Measurements from ENCODE around the gene CD55.

Gene CD55

DNA sequence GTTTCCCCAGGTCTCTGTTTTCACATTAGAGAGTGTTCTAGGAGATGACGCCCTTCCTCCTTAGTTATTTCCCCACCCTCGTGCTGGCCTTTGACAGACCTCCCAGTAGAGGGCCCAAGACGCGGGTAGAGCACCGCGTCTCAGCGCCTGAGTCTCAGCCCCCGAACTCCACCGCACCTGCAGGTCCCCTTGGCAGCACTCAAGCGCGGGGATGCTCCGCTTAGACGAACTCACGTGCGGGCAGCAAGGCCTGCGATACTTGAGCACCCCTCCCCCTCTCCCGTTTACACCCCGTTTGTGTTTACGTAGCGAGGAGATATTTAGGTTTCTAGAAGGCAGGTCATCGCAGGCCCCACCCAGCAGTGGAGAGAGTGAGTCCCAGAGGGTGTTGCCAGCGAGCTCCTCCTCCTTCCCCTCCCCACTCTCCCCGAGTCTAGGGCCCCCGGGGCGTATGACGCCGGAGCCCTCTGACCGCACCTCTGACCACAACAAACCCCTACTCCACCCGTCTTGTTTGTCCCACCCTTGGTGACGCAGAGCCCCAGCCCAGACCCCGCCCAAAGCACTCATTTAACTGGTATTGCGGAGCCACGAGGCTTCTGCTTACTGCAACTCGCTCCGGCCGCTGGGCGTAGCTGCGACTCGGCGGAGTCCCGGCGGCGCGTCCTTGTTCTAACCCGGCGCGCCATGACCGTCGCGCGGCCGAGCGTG lies at the start of gene CD55:
Gene CD55 (plus strand): TSS at position 600 of the 711 bp plus-strand sequence. CDS start 88 bp downstream, at position 688.
- DNase-seq (ENCODE audit: low read depth) = peak; percentile 96
- TF ChIP-seq, protein P1, sequence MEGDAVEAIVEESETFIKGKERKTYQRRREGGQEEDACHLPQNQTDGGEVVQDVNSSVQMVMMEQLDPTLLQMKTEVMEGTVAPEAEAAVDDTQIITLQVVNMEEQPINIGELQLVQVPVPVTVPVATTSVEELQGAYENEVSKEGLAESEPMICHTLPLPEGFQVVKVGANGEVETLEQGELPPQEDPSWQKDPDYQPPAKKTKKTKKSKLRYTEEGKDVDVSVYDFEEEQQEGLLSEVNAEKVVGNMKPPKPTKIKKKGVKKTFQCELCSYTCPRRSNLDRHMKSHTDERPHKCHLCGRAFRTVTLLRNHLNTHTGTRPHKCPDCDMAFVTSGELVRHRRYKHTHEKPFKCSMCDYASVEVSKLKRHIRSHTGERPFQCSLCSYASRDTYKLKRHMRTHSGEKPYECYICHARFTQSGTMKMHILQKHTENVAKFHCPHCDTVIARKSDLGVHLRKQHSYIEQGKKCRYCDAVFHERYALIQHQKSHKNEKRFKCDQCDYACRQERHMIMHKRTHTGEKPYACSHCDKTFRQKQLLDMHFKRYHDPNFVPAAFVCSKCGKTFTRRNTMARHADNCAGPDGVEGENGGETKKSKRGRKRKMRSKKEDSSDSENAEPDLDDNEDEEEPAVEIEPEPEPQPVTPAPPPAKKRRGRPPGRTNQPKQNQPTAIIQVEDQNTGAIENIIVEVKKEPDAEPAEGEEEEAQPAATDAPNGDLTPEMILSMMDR (conservative IDR thresholded peaks at IDR 0.05; ENCODE audit: low read length) = peak; percentile 41
- peak within 1 kb of the TSS; percentile 89 for H3K4me3 ChIP-seq (ENCODE audit: low read length)

GRCh38 chr1:207274882-207275281 lies 46.6 kb upstream of the CD55 start:
- no peak overlapping the region for H3K4me3 ChIP-seq (ENCODE audit: low read length)
- DNase-seq (ENCODE audit: low read depth) = no peak
- TF ChIP-seq, protein P1 (conservative IDR thresholded peaks at IDR 0.05; ENCODE audit: low read length) = no peak

DNA sequence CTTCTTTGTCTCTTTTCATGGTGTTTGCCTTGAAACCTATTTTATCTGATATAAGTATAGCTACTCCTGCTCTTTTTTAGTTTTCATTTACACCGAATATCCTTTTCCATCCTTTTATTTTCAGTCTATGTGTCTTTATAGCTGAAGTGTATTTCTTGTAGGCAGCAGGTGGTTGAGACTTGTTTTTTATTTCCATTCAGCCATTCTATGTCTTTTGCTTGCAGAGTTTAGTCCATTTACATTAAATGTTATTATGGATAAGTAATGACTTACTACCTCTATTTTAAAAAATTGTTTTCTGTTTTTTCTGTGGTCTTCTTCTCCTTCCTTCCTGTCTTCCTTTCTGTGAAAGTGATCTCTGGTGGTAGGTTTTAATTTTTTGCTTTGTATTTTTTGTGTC lies 45.0 kb upstream of the CD55 start:
- TF ChIP-seq, protein P1 (conservative IDR thresholded peaks at IDR 0.05; ENCODE audit: low read length) = no peak
- DNase-seq (ENCODE audit: low read depth) = no peak
- H3K4me3 ChIP-seq (ENCODE audit: low read length) = no peak overlapping the region

DNA sequence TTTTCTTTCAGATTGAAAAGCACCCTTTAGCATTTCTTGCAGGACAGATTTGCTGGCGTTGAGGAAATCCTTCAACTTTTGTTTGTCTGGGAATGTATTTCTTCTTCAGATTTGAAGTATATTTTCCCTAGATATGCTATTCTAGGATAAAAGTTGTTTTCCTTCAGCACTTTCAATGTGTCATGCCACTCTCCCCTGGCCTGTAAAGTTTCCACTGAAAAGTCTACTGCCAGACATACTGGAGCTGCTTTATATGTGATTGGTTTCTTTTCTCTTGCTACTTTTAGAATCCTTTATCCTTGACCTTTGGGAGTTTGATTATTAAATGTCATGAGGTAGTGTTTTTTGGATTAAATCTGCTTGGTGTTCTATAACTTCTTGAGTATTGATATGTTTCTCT lies 44.2 kb upstream of the CD55 start:
- DNase-seq (ENCODE audit: low read depth) = no peak
- TF ChIP-seq, protein P1 (conservative IDR thresholded peaks at IDR 0.05; ENCODE audit: low read length) = no peak
- H3K4me3 ChIP-seq (ENCODE audit: low read length) = no peak overlapping the region

GRCh38 chr1:207279652-207280051 lies 41.8 kb upstream of the CD55 start:
- DNase-seq (ENCODE audit: low read depth) = no peak
- TF ChIP-seq, protein P1 (conservative IDR thresholded peaks at IDR 0.05; ENCODE audit: low read length) = no peak
- H3K4me3 ChIP-seq (ENCODE audit: low read length) = no peak overlapping the region

DNA sequence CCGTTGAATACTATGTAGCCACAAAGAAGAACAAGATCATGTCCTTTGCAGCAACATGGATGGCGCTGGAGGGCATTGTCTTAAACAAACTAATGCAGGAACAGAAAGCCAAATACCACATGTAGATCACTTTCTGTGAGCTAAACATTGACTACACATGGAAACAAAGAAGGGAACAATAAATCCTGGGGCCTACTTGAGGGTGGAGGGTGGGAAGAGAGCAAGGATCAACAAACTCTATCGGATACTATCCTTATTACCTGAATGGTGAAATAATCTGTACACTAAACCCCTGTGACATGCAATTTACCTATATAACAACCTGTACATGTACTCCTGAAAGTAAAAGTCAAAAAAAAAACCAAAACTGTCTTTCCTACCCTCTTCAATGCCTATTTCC lies 40.8 kb upstream of the CD55 start:
- no peak for DNase-seq (ENCODE audit: low read depth)

DNA sequence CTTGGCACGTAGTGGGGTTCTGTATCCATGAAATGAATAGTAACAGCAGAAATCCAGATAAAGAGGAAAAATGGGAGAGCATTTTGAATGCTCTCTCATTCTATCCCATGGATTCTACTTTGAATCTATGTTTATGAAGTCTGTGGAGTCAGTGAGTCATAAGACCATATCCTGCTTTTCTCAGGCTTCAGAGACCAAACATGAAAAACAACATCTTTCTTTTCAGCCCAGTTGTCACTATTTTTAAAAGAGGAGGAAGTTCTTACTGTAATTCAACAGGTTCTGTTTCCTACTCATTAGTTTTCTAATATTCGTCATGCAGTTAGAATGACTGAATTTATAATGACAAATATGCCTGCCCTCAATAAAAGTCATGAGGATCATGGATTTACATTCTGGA lies 39.4 kb upstream of the CD55 start:
- TF ChIP-seq, protein P1 (conservative IDR thresholded peaks at IDR 0.05; ENCODE audit: low read length) = no peak
- DNase-seq (ENCODE audit: low read depth) = peak; percentile 33
- no peak overlapping the region for H3K4me3 ChIP-seq (ENCODE audit: low read length)

More for the DNA sequence above, 40.8 kb upstream of the CD55 start:
- TF ChIP-seq, protein P1 (conservative IDR thresholded peaks at IDR 0.05; ENCODE audit: low read length) = no peak
- H3K4me3 ChIP-seq (ENCODE audit: low read length) = no peak overlapping the region
